ENCODE results near the gene MSI2.

DNA sequence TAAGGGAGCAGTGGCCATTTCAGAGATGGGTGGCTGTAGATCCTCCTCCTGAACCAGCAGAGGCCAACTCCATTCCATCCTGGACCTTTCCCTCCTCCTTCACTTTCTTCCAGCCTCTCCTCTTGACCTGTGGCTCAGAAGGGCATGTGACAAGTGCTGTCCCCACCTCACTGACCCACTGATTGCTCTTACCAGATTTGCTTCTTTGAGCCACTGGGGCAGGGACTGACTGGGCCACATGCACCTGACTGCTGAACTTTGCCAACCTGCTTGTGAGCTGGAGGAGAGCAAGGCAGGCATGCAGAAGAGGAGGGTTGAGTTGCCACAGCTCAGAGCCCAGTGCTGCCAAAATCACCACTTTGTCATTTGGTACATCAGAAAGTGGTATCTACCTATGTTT is 68.3 kb downstream of the MSI2 start:
- TF ChIP-seq, protein P1, sequence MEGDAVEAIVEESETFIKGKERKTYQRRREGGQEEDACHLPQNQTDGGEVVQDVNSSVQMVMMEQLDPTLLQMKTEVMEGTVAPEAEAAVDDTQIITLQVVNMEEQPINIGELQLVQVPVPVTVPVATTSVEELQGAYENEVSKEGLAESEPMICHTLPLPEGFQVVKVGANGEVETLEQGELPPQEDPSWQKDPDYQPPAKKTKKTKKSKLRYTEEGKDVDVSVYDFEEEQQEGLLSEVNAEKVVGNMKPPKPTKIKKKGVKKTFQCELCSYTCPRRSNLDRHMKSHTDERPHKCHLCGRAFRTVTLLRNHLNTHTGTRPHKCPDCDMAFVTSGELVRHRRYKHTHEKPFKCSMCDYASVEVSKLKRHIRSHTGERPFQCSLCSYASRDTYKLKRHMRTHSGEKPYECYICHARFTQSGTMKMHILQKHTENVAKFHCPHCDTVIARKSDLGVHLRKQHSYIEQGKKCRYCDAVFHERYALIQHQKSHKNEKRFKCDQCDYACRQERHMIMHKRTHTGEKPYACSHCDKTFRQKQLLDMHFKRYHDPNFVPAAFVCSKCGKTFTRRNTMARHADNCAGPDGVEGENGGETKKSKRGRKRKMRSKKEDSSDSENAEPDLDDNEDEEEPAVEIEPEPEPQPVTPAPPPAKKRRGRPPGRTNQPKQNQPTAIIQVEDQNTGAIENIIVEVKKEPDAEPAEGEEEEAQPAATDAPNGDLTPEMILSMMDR (IDR thresholded peaks at IDR 0.05), result no peak
- TF ChIP-seq POLR2A (IDR thresholded peaks at IDR 0.05), result no peak
